Neural crest cell (in vitro differentiated cells): ENCODE measurements around the gene SUSD1. TPM values are rescaled to one million over a fixed set of nuclear protein-coding genes. Genes with fewer than 3 reads are reported as not detected.

ENCODE experiments used
- DNase-seq: peaks from one replicate; pipeline ENCODE4 v3.0.0; 2021; ENCODE audit warnings: low read depth, mixed read lengths, low spot score
- H3K27ac Mint-ChIP-seq: one replicate; pipeline ENCODE4 v1.8.0; 2021; ENCODE audit warnings: mild to moderate bottlenecking, mixed read lengths; ENCODE audit not compliant: unreplicated experiment
- H3K27me3 Mint-ChIP-seq: 2 replicates; pipeline ENCODE4 v1.8.0; 2021; ENCODE audit warnings: low read depth, mild to moderate bottlenecking, mixed read lengths
- H3K36me3 Mint-ChIP-seq: 2 replicates; pipeline ENCODE4 v1.8.0; 2021; ENCODE audit warnings: low read depth, mild to moderate bottlenecking, mixed read lengths
- H3K4me1 Mint-ChIP-seq: 2 replicates; pipeline ENCODE4 v1.8.0; 2021; ENCODE audit warnings: mixed read lengths
- H3K4me3 Mint-ChIP-seq: one replicate; pipeline ENCODE4 v1.8.0; 2021; ENCODE audit warnings: mild to moderate bottlenecking, mixed read lengths
- H3K9me3 Mint-ChIP-seq: 2 replicates; pipeline ENCODE4 v1.8.0; 2021; ENCODE audit warnings: mixed read lengths
- total RNA-seq: library from RNA; stranded (reverse); gene quantifications from 2 replicates; pipeline ENCODE4 v1.2.1, GENCODE V29; 2021
- TF ChIP-seq, protein P1 (sequence below): fragments of 200-600 bp; sonication (generic); conservative IDR thresholded peaks from 2 replicates; pipeline ENCODE4 v1.5.0; 2021; ENCODE audit warnings: antibody characterized with exemption, mild to moderate bottlenecking

The SUSD1 gene
- total RNA-seq, 1 donor from 2014 or later: 22.6 TPM

DNA sequence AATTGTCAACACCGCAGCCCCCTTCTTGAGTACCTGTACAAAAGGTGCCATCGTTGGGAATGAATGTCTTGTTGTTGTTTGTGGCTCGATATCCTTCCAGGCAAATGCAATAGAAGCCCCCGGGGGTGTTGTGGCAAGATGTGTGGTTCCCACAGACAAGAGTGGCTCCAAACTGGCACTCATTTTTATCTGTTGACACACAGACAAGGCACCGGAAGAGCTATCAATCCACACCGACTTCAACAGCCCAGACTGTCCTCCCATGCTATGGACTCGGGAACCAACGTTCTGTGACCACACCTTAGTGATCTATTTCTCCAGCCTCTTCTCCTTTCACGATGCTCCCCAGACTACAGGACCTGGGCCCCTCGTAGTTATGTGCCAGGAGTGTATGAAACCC lies 25.9 kb downstream of the SUSD1 start:
- H3K4me3 Mint-ChIP-seq: no peak overlapping the region
- DNase-seq: no peak
- TF ChIP-seq, protein P1, sequence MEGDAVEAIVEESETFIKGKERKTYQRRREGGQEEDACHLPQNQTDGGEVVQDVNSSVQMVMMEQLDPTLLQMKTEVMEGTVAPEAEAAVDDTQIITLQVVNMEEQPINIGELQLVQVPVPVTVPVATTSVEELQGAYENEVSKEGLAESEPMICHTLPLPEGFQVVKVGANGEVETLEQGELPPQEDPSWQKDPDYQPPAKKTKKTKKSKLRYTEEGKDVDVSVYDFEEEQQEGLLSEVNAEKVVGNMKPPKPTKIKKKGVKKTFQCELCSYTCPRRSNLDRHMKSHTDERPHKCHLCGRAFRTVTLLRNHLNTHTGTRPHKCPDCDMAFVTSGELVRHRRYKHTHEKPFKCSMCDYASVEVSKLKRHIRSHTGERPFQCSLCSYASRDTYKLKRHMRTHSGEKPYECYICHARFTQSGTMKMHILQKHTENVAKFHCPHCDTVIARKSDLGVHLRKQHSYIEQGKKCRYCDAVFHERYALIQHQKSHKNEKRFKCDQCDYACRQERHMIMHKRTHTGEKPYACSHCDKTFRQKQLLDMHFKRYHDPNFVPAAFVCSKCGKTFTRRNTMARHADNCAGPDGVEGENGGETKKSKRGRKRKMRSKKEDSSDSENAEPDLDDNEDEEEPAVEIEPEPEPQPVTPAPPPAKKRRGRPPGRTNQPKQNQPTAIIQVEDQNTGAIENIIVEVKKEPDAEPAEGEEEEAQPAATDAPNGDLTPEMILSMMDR: no peak
- H3K4me1 Mint-ChIP-seq: no peaks in the 10 kb centered on the region
- peaks cover 2% of the 10 kb centered on the region for H3K36me3 Mint-ChIP-seq
- H3K27ac Mint-ChIP-seq: no peak overlapping the region
- no peaks in the 10 kb centered on the region for H3K9me3 Mint-ChIP-seq
- no peaks in the 10 kb centered on the region for H3K27me3 Mint-ChIP-seq

GRCh38 chr9:112145886-112146285 lies 29.2 kb downstream of the SUSD1 start:
- no peak for DNase-seq
- no peaks in the 10 kb centered on the region for H3K27me3 Mint-ChIP-seq
- H3K9me3 Mint-ChIP-seq: no peaks in the 10 kb centered on the region
- TF ChIP-seq, protein P1: no peak
- H3K4me1 Mint-ChIP-seq: no peaks in the 10 kb centered on the region
- H3K4me3 Mint-ChIP-seq: no peak overlapping the region
- peaks cover 8% of the 10 kb centered on the region for H3K36me3 Mint-ChIP-seq
- no peak overlapping the region for H3K27ac Mint-ChIP-seq

DNA sequence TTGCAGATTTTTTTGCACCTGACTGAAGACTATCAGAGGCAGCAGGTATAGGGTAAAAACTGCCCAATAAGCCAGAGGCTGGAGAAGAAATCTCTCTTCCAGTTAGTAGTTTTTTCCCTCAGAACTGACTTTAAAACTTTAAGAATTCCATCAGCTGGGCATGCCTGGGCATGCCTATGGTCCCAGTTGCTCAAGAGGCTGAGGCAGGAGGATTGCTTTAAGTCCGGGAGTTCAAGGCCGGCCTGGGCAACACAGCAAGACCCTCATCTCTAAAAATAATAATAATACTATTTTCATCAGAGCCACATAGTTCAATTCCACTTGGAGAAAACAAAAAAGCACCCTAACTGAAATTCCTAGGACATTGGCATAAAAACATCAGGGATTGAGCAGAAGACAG lies 30.3 kb downstream of the SUSD1 start:
- Mint-ChIP-seq H3K4me1 (no peaks in the 10 kb centered on the region), H3K27me3 (no peaks in the 10 kb centered on the region), H3K4me3 (no peak overlapping the region), H3K36me3 (peaks cover 8% of the 10 kb centered on the region), H3K27ac (no peak overlapping the region), H3K9me3 (no peaks in the 10 kb centered on the region)
- DNase-seq: no peak
- TF ChIP-seq, protein P1: no peak

GRCh38 chr9:112142420-112142819 lies 32.7 kb downstream of the SUSD1 start:
- no peaks in the 10 kb centered on the region for H3K27me3 Mint-ChIP-seq
- H3K4me1 Mint-ChIP-seq: no peaks in the 10 kb centered on the region
- TF ChIP-seq, protein P1: no peak
- H3K27ac Mint-ChIP-seq: no peak overlapping the region
- H3K36me3 Mint-ChIP-seq: peaks cover 8% of the 10 kb centered on the region
- no peak for DNase-seq
- H3K4me3 Mint-ChIP-seq: no peak overlapping the region
- no peaks in the 10 kb centered on the region for H3K9me3 Mint-ChIP-seq

GRCh38 chr9:112140936-112141335 lies 34.2 kb downstream of the SUSD1 start:
- Mint-ChIP-seq H3K4me3 (no peak overlapping the region), H3K27me3 (no peaks in the 10 kb centered on the region), H3K4me1 (no peaks in the 10 kb centered on the region), H3K36me3 (peaks cover 9% of the 10 kb centered on the region), H3K27ac (no peak overlapping the region), H3K9me3 (no peaks in the 10 kb centered on the region)
- TF ChIP-seq, protein P1: no peak
- DNase-seq: no peak

GRCh38 chr9:112137066-112137465 lies 38.0 kb downstream of the SUSD1 start:
- TF ChIP-seq, protein P1: no peak
- Mint-ChIP-seq H3K9me3 (no peaks in the 10 kb centered on the region), H3K4me1 (no peaks in the 10 kb centered on the region), H3K4me3 (no peak overlapping the region), H3K36me3 (peaks cover 28% of the 10 kb centered on the region), H3K27ac (no peak overlapping the region), H3K27me3 (no peaks in the 10 kb centered on the region)
- no peak for DNase-seq
